ENCODE data around the gene NSUN3. TPM values are rescaled to one million over a fixed set of nuclear protein-coding genes. Genes with fewer than 3 reads are reported as not detected.

Gene NSUN3
- total and polyA plus RNA-seq, 2 of the 8 experiments (the other 6 are each of a cell fraction or from before 2014, with no cell fraction given), result 2.1 to 5.1 TPM

GRCh38 chr3:94071713-94072284 is 8.9 kb downstream of the NSUN3 start (continued):
- TF ChIP-seq CHD1 (IDR thresholded peaks at IDR 0.05; ENCODE audit: low read depth, low read length) (no peak), TBP (IDR thresholded peaks at IDR 0.05; ENCODE audit: low read depth, low read length) (no peak), POLR2A (IDR thresholded peaks at IDR 0.05; ENCODE audit: control extremely low read depth in 1 of 2, low read depth in 2 of 2, low read length in 2 of 2) (no peak), ZNF274 (IDR thresholded peaks at IDR 0.05; ENCODE audit: borderline replicate concordance, extremely low read depth, low read length) (no peak), ATF2 (IDR thresholded peaks at IDR 0.05; ENCODE audit: low read length) (no peak), JUND (IDR thresholded peaks at IDR 0.05; ENCODE audit: low read length) (no peak), NANOG (IDR thresholded peaks at IDR 0.05; ENCODE audit: insufficient read depth, low read depth, low read length, poor library complexity, severe bottlenecking) (no peak), KDM4A (IDR thresholded peaks at IDR 0.05; ENCODE audit: low read depth, low read length, severe bottlenecking) (no peak)
